HCT116 (cell line): Measurements from ENCODE around the gene LINS1. TPM values are rescaled to one million over a fixed set of nuclear protein-coding genes. Genes with fewer than 3 reads are reported as not detected.

ENCODE experiments used
- ATAC-seq: fragments of 200-7000 bp; cut with Tn5 transposase; 2 replicates; pipeline ENCODE4 v1.9.1; 2020; ENCODE audit warnings: mild to moderate bottlenecking, moderate library complexity
- BruUV-seq: library from RNA; stranded (reverse); fragments of 400-500 nt; replicated peaks from 2 replicates; lab custom pipeline; 2021; lab: Mats Ljungman, UMichigan
- CTCF ChIA-PET: fragments of 300-600 bp; sonication (Branson Sonifier 250); formaldehyde crosslinking; loops from one replicate; lab custom pipeline; 2021; ENCODE audit warnings: antibody characterized with exemption; lab: Charles Lee
- POLR2A ChIA-PET: fragments of 300-600, 350-600 bp; sonication (Branson Sonifier 250); formaldehyde crosslinking; loops from one replicate; lab custom pipeline; 2021; ENCODE audit warnings: antibody characterized with exemption; lab: Charles Lee
- RAD21 ChIA-PET, 2 experiments: fragments of 300-600 bp; sonication (Branson Sonifier 250); formaldehyde crosslinking; loops; one replicate each; lab custom pipeline; 2023; ENCODE audit warnings: low total read pairs in 2 of 2; ENCODE audit not compliant: uncharacterized antibody in 2 of 2, unreplicated experiment in 2 of 2, low non-redundant PET in 1 of 2; lab: Charles Lee
- DNase-seq: peaks from one replicate; pipeline ENCODE4 v3.0.0-alpha.2; 2010; ENCODE audit warnings: low read depth, low spot score
- H2AFZ ChIP-seq: fragments of 200-600 bp; shearing (Covaris generic), sonication (generic); 2 replicates; pipeline ENCODE4 v1.6.1; 2017; ENCODE audit warnings: low read depth, mixed run types, mixed read lengths, antibody characterized with exemption, low read length; ENCODE audit not compliant: poor library complexity, severe bottlenecking
- H3K27ac ChIP-seq: 2 replicates; pipeline ENCODE4 v1.5.1; 2012; ENCODE audit warnings: low read depth, low read length
- H3K27me3 ChIP-seq: fragments of 200-600 bp; sonication (generic); 2 replicates; pipeline ENCODE4 v1.6.1; 2016; ENCODE audit warnings: mixed run types, low read length, mixed read lengths; ENCODE audit not compliant: insufficient read depth
- H3K36me3 ChIP-seq, 2 experiments: fragments of 200-500 bp in 1 of 2; fragments of 200-600 bp in 1 of 2; sonication (Bioruptor generic) in 1 of 2; sonication (generic) in 1 of 2; 2 replicates each; pipeline versions ENCODE4 v1.5.1 to v1.6.1; 2014 to 2016; ENCODE audit warnings: low read length in 2 of 2, inconsistent platforms in 1 of 2, mixed read lengths in 1 of 2, mixed run types in 1 of 2; ENCODE audit not compliant: insufficient read depth in 2 of 2, control insufficient read depth in 1 of 2
- H3K4me1 ChIP-seq, 2 experiments: fragments of 200-600 bp in 1 of 2; sonication (generic) in 1 of 2; 2 replicates each; pipeline versions ENCODE4 v1.5.1 to v1.6.1; 2012 to 2017; ENCODE audit warnings: low read length in 2 of 2, inconsistent platforms in 1 of 2, mild to moderate bottlenecking in 1 of 2, mixed read lengths in 1 of 2, mixed run types in 1 of 2, moderate library complexity in 1 of 2; ENCODE audit not compliant: insufficient read depth in 2 of 2, control insufficient read depth in 1 of 2
- H3K4me2 ChIP-seq: fragments of 200-600 bp; sonication (generic); 2 replicates; pipeline ENCODE4 v1.6.1; 2017; ENCODE audit warnings: mixed run types, low read length, mixed read lengths
- H3K4me3 ChIP-seq, 2 experiments: fragments of 200-600 bp in 1 of 2; sonication (generic) in 1 of 2; replicated peaks in 1 of 2; 2 replicates each; pipeline ENCODE4 v1.5.1; 2011 to 2016; ENCODE audit warnings: low read length in 2 of 2, control low read depth in 1 of 2, low read depth in 1 of 2, mild to moderate bottlenecking in 1 of 2, mixed read lengths in 1 of 2, mixed run types in 1 of 2
- H3K79me2 ChIP-seq: fragments of 200-600 bp; sonication (generic); 2 replicates; pipeline ENCODE4 v1.6.1; 2017; ENCODE audit warnings: mild to moderate bottlenecking, mixed run types, low read length, moderate library complexity, mixed read lengths; ENCODE audit not compliant: insufficient read depth
- H3K9ac ChIP-seq: fragments of 200-600 bp; sonication (generic); 2 replicates; pipeline ENCODE4 v1.6.1; 2016; ENCODE audit warnings: low read length, mixed read lengths
- H3K9me2 ChIP-seq: fragments of 200-600 bp; sonication (generic), shearing (Covaris generic); 2 replicates; pipeline ENCODE4 v1.6.1; 2017; ENCODE audit warnings: mixed run types, mild to moderate bottlenecking, moderate library complexity; ENCODE audit not compliant: insufficient read depth
- H3K9me3 ChIP-seq, 2 experiments: fragments of 200-500 bp in 1 of 2; fragments of 200-600 bp in 1 of 2; sonication (Bioruptor generic) in 1 of 2; sonication (generic) in 1 of 2; 2 replicates each; pipeline ENCODE4 v1.6.1; 2014 to 2017; ENCODE audit warnings: low read length in 2 of 2, mixed read lengths in 2 of 2, inconsistent platforms in 1 of 2, low read depth in 1 of 2, mild to moderate bottlenecking in 1 of 2, mixed run types in 1 of 2, moderate library complexity in 1 of 2; ENCODE audit not compliant: control insufficient read depth in 1 of 2, insufficient read depth in 1 of 2
- H4K20me1 ChIP-seq: fragments of 200-600 bp; sonication (generic), shearing (Covaris generic); 2 replicates; pipeline ENCODE4 v1.6.1; 2017; ENCODE audit warnings: mixed run types, mild to moderate bottlenecking, moderate library complexity; ENCODE audit not compliant: insufficient read depth
- CBX3 ChIP-seq: IDR thresholded peaks from 2 replicates; pipeline ENCODE4 v1.6.1; 2012; ENCODE audit warnings: low read depth
- CTCF ChIP-seq, 3 experiments: fragments of 200-600 bp in 1 of 3; sonication (generic) in 1 of 3; IDR thresholded peaks in 2 of 3; conservative IDR thresholded peaks in 1 of 3; 2 replicates each; pipeline ENCODE4 v1.5.1; 2012 to 2017; ENCODE audit warnings: low read depth in 2 of 3, low read length in 2 of 3, antibody characterized with exemption in 1 of 3, borderline replicate concordance in 1 of 3, control low read depth in 1 of 3, mild to moderate bottlenecking in 1 of 3, mixed read lengths in 1 of 3, mixed run types in 1 of 3, moderate library complexity in 1 of 3; ENCODE audit not compliant: insufficient read depth in 1 of 3
- EGR1 ChIP-seq: IDR thresholded peaks from 2 replicates; pipeline ENCODE4 v1.6.1; 2012; ENCODE audit warnings: low read depth
- ELF1 ChIP-seq: IDR thresholded peaks from 2 replicates; pipeline ENCODE4 v1.6.1; 2012; ENCODE audit warnings: low read depth, borderline replicate concordance
- FOSL1 ChIP-seq: IDR thresholded peaks from 2 replicates; pipeline ENCODE4 v1.6.1; 2012; ENCODE audit warnings: low read depth
- MAX ChIP-seq: IDR thresholded peaks from 2 replicates; pipeline ENCODE4 v1.6.1; 2012
- POLR2A ChIP-seq: IDR thresholded peaks from 2 replicates; pipeline ENCODE4 v1.7.0; 2011; ENCODE audit warnings: borderline replicate concordance; ENCODE audit not compliant: insufficient read depth, insufficient read length; ENCODE audit errors: extremely low read depth
- POLR2AphosphoS5 ChIP-seq: IDR thresholded peaks from 2 replicates; pipeline ENCODE4 v1.6.1; 2011; ENCODE audit warnings: mild to moderate bottlenecking, low read depth, low read length, moderate library complexity
- TCF7L2 ChIP-seq: IDR thresholded peaks from 2 replicates; pipeline ENCODE4 v1.7.0; 2011; ENCODE audit warnings: borderline replicate concordance, inconsistent platforms; ENCODE audit not compliant: insufficient read depth, insufficient read length; ENCODE audit errors: extremely low read depth
- YY1 ChIP-seq: IDR thresholded peaks from 2 replicates; pipeline ENCODE4 v1.6.1; 2011; ENCODE audit warnings: low read length, low read depth, moderate library complexity, mild to moderate bottlenecking; ENCODE audit not compliant: insufficient replicate concordance; ENCODE audit errors: extremely low read depth
- ZFX ChIP-seq: fragments of 450-650 bp; IDR thresholded peaks from 2 replicates; pipeline ENCODE4 v1.6.1; 2017
- ZNF274 ChIP-seq: fragments of 200-500 bp; sonication (Bioruptor generic); IDR thresholded peaks from 2 replicates; pipeline ENCODE4 v1.6.1; 2014; ENCODE audit warnings: mild to moderate bottlenecking, low read depth, low read length, inconsistent platforms
- intact Hi-C: fragments of 100-400 bp; cut with micrococcal nuclease; formaldehyde crosslinking; loops from 2 replicates; pipeline ENCODE4 v1.10.0; 2022
- total RNA-seq: library from RNA; stranded (reverse); gene quantifications from one replicate; pipeline ENCODE4 v1.2.1, GENCODE V29; 2021; ENCODE audit not compliant: unreplicated experiment

Gene LINS1
- total RNA-seq, 1 experiment from 2014 or later = 14.7 TPM

- BruUV-seq = no TSS peak
- H3K9me2 ChIP-seq = no peaks in the 10 kb centered on the region
- no peak for DNase-seq
- no peaks in the 10 kb centered on the region for H3K79me2 ChIP-seq
- no peaks in the 10 kb centered on the region for H3K27me3 ChIP-seq
- no peak overlapping the region for H2AFZ ChIP-seq
- POLR2A ChIA-PET = no interaction called here
- no peak for ATAC-seq
- CTCF ChIA-PET = no interaction called here
- no peak overlapping the region for H3K4me3 ChIP-seq
- RAD21 ChIA-PET = no interaction called here
- intact Hi-C loops = no loop called here
- H3K9ac ChIP-seq = no peak overlapping the region
- H3K9me3 ChIP-seq = no peaks in the 10 kb centered on the region
- no peaks in the 10 kb centered on the region for H4K20me1 ChIP-seq
- no peak overlapping the region for H3K4me2 ChIP-seq
- H3K4me1 ChIP-seq = no peaks in the 10 kb centered on the region
- H3K27ac ChIP-seq = no peak overlapping the region
- no peaks in the 10 kb centered on the region for H3K36me3 ChIP-seq
- TF ChIP-seq YY1 (no peak), CBX3 (no peak), EGR1 (no peak), MAX (no peak), POLR2A (no peak), TCF7L2 (no peak), ZFX (no peak), ELF1 (no peak), FOSL1 (no peak), CTCF (IDR thresholded peaks at IDR 0.05 in 2 of 3, conservative IDR thresholded peaks at IDR 0.05 in 1 of 3; ENCODE audit: borderline replicate concordance in 1 of 3, insufficient read depth in 1 of 3, low read depth in 2 of 3, low read length in 2 of 3) (no peak), ZNF274 (no peak), POLR2AphosphoS5 (no peak)
Measured at GRCh38 chr15:100558771-100559254, 43.2 kb downstream of the LINS1 start.
